ENCODE measurements around the gene TMEM52B. TPM values are rescaled to one million over a fixed set of nuclear protein-coding genes. Genes with fewer than 3 reads are reported as not detected.

The TMEM52B gene
- total and polyA plus RNA-seq, 4 experiments from 2014 or later = not detected

DNA sequence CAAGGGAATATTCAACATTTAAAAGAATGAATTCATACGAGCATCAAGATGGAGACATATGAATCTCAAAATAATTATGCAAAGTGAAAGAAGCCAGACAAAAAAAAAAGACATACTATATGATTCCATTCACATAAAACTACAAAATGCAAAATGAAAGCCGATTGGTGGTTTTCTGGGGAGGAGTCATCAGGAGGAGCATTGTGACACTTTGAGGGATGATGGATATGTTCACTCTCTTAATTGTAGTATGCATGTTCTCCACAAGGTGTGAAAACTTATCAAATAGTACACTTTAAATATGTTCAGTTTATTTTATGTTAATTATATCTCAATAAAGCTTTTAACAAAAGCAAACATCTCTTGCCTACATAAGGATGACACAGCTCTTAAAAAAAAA, 20.4 kb upstream of the TMEM52B start:
- ChIA-PET POLR2A (ENCODE audit: partially characterized antibody) (no interaction called here), CTCF (ENCODE audit: partially characterized antibody) (no interaction called here)
- Mint-ChIP-seq H3K4me1 (peaks cover 5 to 8% (median 7%) of the 10 kb centered on the region in 4 donors), H3K36me3 (no peaks in the 10 kb centered on the region), H3K9me3 (no peaks in the 10 kb centered on the region), H3K27me3 (peaks cover 7 to 9% of the 10 kb centered on the region in 2 donors), H3K4me3 (no peak overlapping the region), H3K27ac (no peak overlapping the region)
- Histone ChIP-seq H3K9me3 (ENCODE audit: control insufficient read depth in 1 of 2, low read length in 2 of 2) (no peaks in the 10 kb centered on the region), H3K36me3 (ENCODE audit: insufficient read depth, low read length) (no peaks in the 10 kb centered on the region), H3K4me1 (ENCODE audit: insufficient read depth, low read length) (peaks cover 9% of the 10 kb centered on the region), H3K27me3 (ENCODE audit: insufficient read depth, low read length) (no peaks in the 10 kb centered on the region), H3K4me3 (ENCODE audit: low read length in 2 of 2) (no peak overlapping the region), H3K27ac (ENCODE audit: low read depth, low read length) (no peak overlapping the region)
- peak in 1 of 5 donors; percentile 5 for DNase-seq
- intact Hi-C loops (cut with micrococcal nuclease) = no loop called here

- Mint-ChIP-seq H3K4me1 (no peaks in the 10 kb centered on the region), H3K36me3 (no peaks in the 10 kb centered on the region), H3K4me3 (no peak overlapping the region), H3K9me3 (no peaks in the 10 kb centered on the region), H3K27me3 (peaks cover 2 to 4% of the 10 kb centered on the region in 2 donors), H3K27ac (peak overlapping the region in 1 of 7 donors; percentile 70)
- no peak for DNase-seq
- CTCF ChIA-PET (ENCODE audit: partially characterized antibody) = interaction anchor here (0.9 to 1.1 kb wide), 2 partner anchors 14 to 30 kb away, joined by 3 read pairs; no protein-coding TSS in a partner anchor
- no peak overlapping the region for H3K4me3 ChIP-seq (ENCODE audit: low read length in 2 of 2)
- H3K27ac ChIP-seq (ENCODE audit: low read depth, low read length) = no peak overlapping the region
- H3K9me3 ChIP-seq (ENCODE audit: control insufficient read depth in 1 of 2, low read length in 2 of 2) = no peaks in the 10 kb centered on the region
- POLR2A ChIA-PET (ENCODE audit: partially characterized antibody) = no interaction called here
- intact Hi-C loops (cut with micrococcal nuclease) = no loop called here
- H3K4me1 ChIP-seq (ENCODE audit: insufficient read depth, low read length) = peaks cover under 1% of the 10 kb centered on the region
- no peaks in the 10 kb centered on the region for H3K27me3 ChIP-seq (ENCODE audit: insufficient read depth, low read length)
- H3K36me3 ChIP-seq (ENCODE audit: insufficient read depth, low read length) = no peaks in the 10 kb centered on the region
Measured at GRCh38 chr12:10159280-10159679, 19.6 kb upstream of the TMEM52B start.

DNA sequence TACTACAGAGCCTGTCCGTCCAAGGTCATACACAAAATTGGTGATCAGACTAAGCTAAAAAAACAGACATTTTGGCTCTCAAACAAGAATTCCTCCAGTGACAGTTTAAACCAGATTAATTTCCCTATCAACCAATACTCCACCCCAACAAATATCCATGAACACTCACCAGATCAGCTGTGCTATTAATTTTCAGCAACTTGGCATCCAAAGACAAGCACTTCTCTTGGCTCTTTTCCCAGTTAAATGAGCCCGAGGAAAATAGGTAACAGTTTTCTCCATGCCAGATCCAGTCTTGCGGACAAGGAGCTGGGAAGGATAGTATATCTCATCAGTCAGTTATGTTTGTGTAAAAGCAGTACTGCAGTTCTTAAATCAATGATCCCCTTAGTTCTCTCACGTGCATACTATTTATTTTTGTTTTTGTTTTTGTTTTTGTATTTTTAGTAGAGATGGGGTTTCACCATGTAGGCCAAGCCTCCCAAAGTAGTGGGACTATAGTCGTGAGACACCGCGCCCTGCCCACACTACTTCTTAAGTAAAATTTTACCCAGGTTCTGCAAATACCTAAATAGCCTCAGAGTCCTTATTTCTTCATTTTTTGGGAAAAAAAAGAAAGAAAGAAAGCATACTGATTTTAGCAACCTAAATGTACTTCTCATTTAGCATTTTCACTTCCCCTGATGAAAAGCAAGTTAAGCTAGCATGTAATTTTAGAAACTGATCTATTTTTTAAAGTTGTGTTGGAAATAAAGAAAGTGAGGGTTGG, 18.0 kb upstream of the TMEM52B start:
- H3K36me3 ChIP-seq (ENCODE audit: insufficient read depth, low read length) = no peaks in the 10 kb centered on the region
- H3K4me3 ChIP-seq (ENCODE audit: low read length in 2 of 2) = no peak overlapping the region
- H3K27me3 ChIP-seq (ENCODE audit: insufficient read depth, low read length) = no peaks in the 10 kb centered on the region
- peaks cover 2 to 3% of the 10 kb centered on the region in 2 donors for H3K27me3 Mint-ChIP-seq
- no peak overlapping the region for H3K27ac Mint-ChIP-seq
- H3K4me1 ChIP-seq (ENCODE audit: insufficient read depth, low read length) = no peaks in the 10 kb centered on the region
- H3K36me3 Mint-ChIP-seq = no peaks in the 10 kb centered on the region
- H3K4me1 Mint-ChIP-seq = no peaks in the 10 kb centered on the region
- DNase-seq = no peak
- H3K9me3 Mint-ChIP-seq = no peaks in the 10 kb centered on the region
- H3K4me3 Mint-ChIP-seq = no peak overlapping the region
- no peaks in the 10 kb centered on the region for H3K9me3 ChIP-seq (ENCODE audit: control insufficient read depth in 1 of 2, low read length in 2 of 2)
- intact Hi-C loops (cut with micrococcal nuclease) = no loop called here
- no peak overlapping the region for H3K27ac ChIP-seq (ENCODE audit: low read depth, low read length)
- ChIA-PET POLR2A (ENCODE audit: partially characterized antibody) (no interaction called here), CTCF (ENCODE audit: partially characterized antibody) (interaction anchor here (0.7 kb wide), 1 partner anchor 22 kb away, joined by 3 read pairs; no protein-coding TSS in a partner anchor)

- Mint-ChIP-seq H3K4me1 (no peaks in the 10 kb centered on the region), H3K27ac (no peak overlapping the region), H3K9me3 (no peaks in the 10 kb centered on the region), H3K4me3 (no peak overlapping the region), H3K36me3 (no peaks in the 10 kb centered on the region), H3K27me3 (peaks cover 0 to 3% of the 10 kb centered on the region in 2 donors)
- no peak overlapping the region for H3K4me3 ChIP-seq (ENCODE audit: low read length in 2 of 2)
- DNase-seq = no peak
- POLR2A ChIA-PET (ENCODE audit: partially characterized antibody) = no interaction called here
- H3K4me1 ChIP-seq (ENCODE audit: insufficient read depth, low read length) = no peaks in the 10 kb centered on the region
- no peaks in the 10 kb centered on the region for H3K9me3 ChIP-seq (ENCODE audit: control insufficient read depth in 1 of 2, low read length in 2 of 2)
- no peaks in the 10 kb centered on the region for H3K36me3 ChIP-seq (ENCODE audit: insufficient read depth, low read length)
- intact Hi-C loops (cut with micrococcal nuclease) = no loop called here
- H3K27me3 ChIP-seq (ENCODE audit: insufficient read depth, low read length) = no peaks in the 10 kb centered on the region
- CTCF ChIA-PET (ENCODE audit: partially characterized antibody) = interaction anchor here (1.8 kb wide), 1 partner anchor 10 kb away, joined by 10 read pairs; no protein-coding TSS in a partner anchor
- no peak overlapping the region for H3K27ac ChIP-seq (ENCODE audit: low read depth, low read length)
Measured at GRCh38 chr12:10163084-10163483, 15.7 kb upstream of the TMEM52B start.

DNA sequence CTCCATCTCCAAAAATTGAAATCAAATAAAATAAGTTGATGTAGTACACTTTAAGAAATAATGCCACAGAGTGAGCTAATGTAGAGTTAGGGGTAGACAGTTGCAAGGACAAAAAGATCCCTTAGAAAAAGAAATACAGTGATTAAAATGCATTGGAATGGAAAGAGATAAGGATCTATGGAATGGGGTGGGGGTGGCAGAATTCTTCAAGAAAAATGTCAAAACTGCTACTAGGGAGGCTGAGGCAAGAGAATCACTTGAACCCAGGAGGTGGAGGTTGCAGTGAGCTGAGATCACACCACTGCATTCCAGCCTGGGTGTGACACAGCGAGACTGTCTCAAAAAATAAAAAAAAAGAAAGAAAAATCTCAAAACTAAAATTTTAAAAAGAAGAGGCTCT, 13.4 kb upstream of the TMEM52B start:
- Histone ChIP-seq H3K4me1 (ENCODE audit: insufficient read depth, low read length) (no peaks in the 10 kb centered on the region), H3K9me3 (ENCODE audit: control insufficient read depth in 1 of 2, low read length in 2 of 2) (no peaks in the 10 kb centered on the region), H3K4me3 (ENCODE audit: low read length in 2 of 2) (no peak overlapping the region), H3K27me3 (ENCODE audit: insufficient read depth, low read length) (no peaks in the 10 kb centered on the region), H3K27ac (ENCODE audit: low read depth, low read length) (no peak overlapping the region), H3K36me3 (ENCODE audit: insufficient read depth, low read length) (no peaks in the 10 kb centered on the region)
- Mint-ChIP-seq H3K4me1 (no peaks in the 10 kb centered on the region), H3K4me3 (no peak overlapping the region), H3K36me3 (no peaks in the 10 kb centered on the region), H3K27me3 (peaks cover 2 to 3% of the 10 kb centered on the region in 2 donors), H3K9me3 (no peaks in the 10 kb centered on the region), H3K27ac (peak overlapping the region in 1 of 7 donors; percentile 68)
- DNase-seq = no peak
- intact Hi-C loops (cut with micrococcal nuclease) = no loop called here
- ChIA-PET POLR2A (ENCODE audit: partially characterized antibody) (no interaction called here), CTCF (ENCODE audit: partially characterized antibody) (interaction anchor here (1.5 kb wide), 1 partner anchor 12 kb away, joined by 3 read pairs; no protein-coding TSS in a partner anchor)

GRCh38 chr12:10167599-10167998, 11.2 kb upstream of the TMEM52B start:
- Histone ChIP-seq H3K27me3 (ENCODE audit: insufficient read depth, low read length) (no peaks in the 10 kb centered on the region), H3K4me1 (ENCODE audit: insufficient read depth, low read length) (no peaks in the 10 kb centered on the region), H3K4me3 (ENCODE audit: low read length in 2 of 2) (no peak overlapping the region), H3K27ac (ENCODE audit: low read depth, low read length) (no peak overlapping the region), H3K9me3 (ENCODE audit: control insufficient read depth in 1 of 2, low read length in 2 of 2) (no peaks in the 10 kb centered on the region), H3K36me3 (ENCODE audit: insufficient read depth, low read length) (no peaks in the 10 kb centered on the region)
- Mint-ChIP-seq H3K36me3 (no peaks in the 10 kb centered on the region), H3K4me3 (no peak overlapping the region), H3K9me3 (no peaks in the 10 kb centered on the region), H3K27me3 (peaks cover 7 to 8% of the 10 kb centered on the region in 2 donors), H3K4me1 (no peaks in the 10 kb centered on the region), H3K27ac (no peak overlapping the region)
- intact Hi-C loops (cut with micrococcal nuclease) = no loop called here
- no peak for DNase-seq
- ChIA-PET POLR2A (ENCODE audit: partially characterized antibody) (no interaction called here), CTCF (ENCODE audit: partially characterized antibody) (interaction anchor here (1.0 kb wide), 1 partner anchor 10 kb away, joined by 4 read pairs; no protein-coding TSS in a partner anchor)

- no peaks in the 10 kb centered on the region for H3K9me3 ChIP-seq (ENCODE audit: control insufficient read depth in 1 of 2, low read length in 2 of 2)
- H3K27me3 ChIP-seq (ENCODE audit: insufficient read depth, low read length) = no peaks in the 10 kb centered on the region
- DNase-seq = no peak
- H3K4me3 ChIP-seq (ENCODE audit: low read length in 2 of 2) = no peak overlapping the region
- intact Hi-C loops (cut with micrococcal nuclease) = no loop called here
- H3K4me3 Mint-ChIP-seq = no peak overlapping the region
- H3K36me3 ChIP-seq (ENCODE audit: insufficient read depth, low read length) = no peaks in the 10 kb centered on the region
- ChIA-PET CTCF (ENCODE audit: partially characterized antibody) (interaction anchor here (1.8 to 3.1 kb wide), 2 partner anchors 16 to 22 kb away, joined by 4 to 12 read pairs; no protein-coding TSS in a partner anchor), POLR2A (ENCODE audit: partially characterized antibody) (no interaction called here)
- H3K9me3 Mint-ChIP-seq = no peaks in the 10 kb centered on the region
- H3K27ac Mint-ChIP-seq = no peak overlapping the region
- no peaks in the 10 kb centered on the region for H3K4me1 ChIP-seq (ENCODE audit: insufficient read depth, low read length)
- H3K27ac ChIP-seq (ENCODE audit: low read depth, low read length) = no peak overlapping the region
- H3K36me3 Mint-ChIP-seq = no peaks in the 10 kb centered on the region
- peaks cover 5 to 7% of the 10 kb centered on the region in 2 donors for H3K27me3 Mint-ChIP-seq
- no peaks in the 10 kb centered on the region for H3K4me1 Mint-ChIP-seq
Measured at GRCh38 chr12:10169104-10169503, 9.7 kb upstream of the TMEM52B start.
